Epithelial cell of esophagus (primary cell): ENCODE data around the gene GABARAP.
A peak's percentile ranks its signal among the peaks of the same experiment; 100 is the strongest.

ENCODE experiments used
- DNase-seq: peaks from one replicate; pipeline ENCODE4 v3.0.0; 2010; ENCODE audit warnings: low read depth
- H3K4me3 ChIP-seq: 2 replicates; pipeline ENCODE4 v1.5.1; 2011; ENCODE audit warnings: mild to moderate bottlenecking, low read length, control low read depth
- CTCF ChIP-seq: IDR thresholded peaks from 2 replicates; pipeline ENCODE4 v1.5.1; 2011; ENCODE audit warnings: low read depth, mild to moderate bottlenecking, low read length, control low read depth, inconsistent platforms; ENCODE audit not compliant: insufficient read depth; ENCODE audit errors: missing control alignments

GABARAP gene

GRCh38 chr17:7283471-7284216 lies 41.4 kb upstream of the GABARAP start:
- DNase-seq: no peak
- no peak overlapping the region for H3K4me3 ChIP-seq
- no peak for TF ChIP-seq CTCF

GRCh38 chr17:7282752-7283321 lies 40.6 kb upstream of the GABARAP start:
- DNase-seq: no peak
- H3K4me3 ChIP-seq: no peak overlapping the region
- peak; percentile 10 for TF ChIP-seq CTCF

GRCh38 chr17:7281953-7282751 lies 39.9 kb upstream of the GABARAP start:
- H3K4me3 ChIP-seq: peak overlapping the region; percentile 41
- TF ChIP-seq CTCF: no peak
- DNase-seq: no peak

GRCh38 chr17:7281074-7281952 lies 39.1 kb upstream of the GABARAP start, which contains the start of gene SLC2A4:
Gene SLC2A4, plus strand, starts transcription at chr17:7281718. Its CDS starts 217 bp downstream, at chr17:7281935.
- H3K4me3 ChIP-seq: peak within 1 kb of the TSS; percentile 48
- peak; percentile 98 for DNase-seq
- no peak for TF ChIP-seq CTCF

GRCh38 chr17:7280519-7281073 lies 38.3 kb upstream of the GABARAP start:
- DNase-seq: peak; percentile 91
- TF ChIP-seq CTCF: peak; percentile 92
- peak overlapping the region; percentile 48 for H3K4me3 ChIP-seq

- TF ChIP-seq CTCF: no peak
- H3K4me3 ChIP-seq: no peak overlapping the region
- DNase-seq: no peak
These were observed 37.2 kb upstream of the GABARAP start for GRCh38 chr17:7279448-7279847.
